ENCODE results near the gene PPM1N. TPM values are rescaled to one million over a fixed set of nuclear protein-coding genes. Genes with fewer than 3 reads are reported as not detected.

The PPM1N gene
- total RNA-seq, 4 donors from 2014 or later = 0.76 TPM; not detected in 3

DNA sequence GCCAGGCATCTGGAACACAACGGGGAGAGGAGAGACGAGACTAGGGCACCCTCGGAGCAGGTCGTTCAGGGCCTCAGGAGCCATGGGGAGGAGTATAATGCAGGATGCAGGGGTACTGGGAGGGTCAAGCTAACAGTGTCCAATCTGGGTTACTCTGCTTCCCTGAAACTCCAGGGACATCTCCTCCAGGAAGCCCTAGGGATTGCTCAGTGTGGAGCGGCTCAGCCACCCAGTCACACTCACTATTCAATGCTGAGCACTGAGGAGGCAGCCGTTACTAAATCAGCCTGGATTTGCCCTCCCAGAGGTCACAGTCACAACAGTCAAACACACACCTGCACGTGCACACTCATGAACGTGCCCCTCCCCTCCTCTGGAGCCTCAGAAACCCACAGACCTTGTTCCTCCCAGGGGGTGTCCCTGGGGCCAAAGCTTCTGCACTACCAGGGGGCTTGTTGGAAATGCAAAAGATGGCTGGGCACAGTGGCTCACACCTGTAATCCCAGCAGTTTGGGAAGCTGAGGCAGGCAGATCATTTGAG lies 37.4 kb upstream of the PPM1N start:
- Histone ChIP-seq H3K4me1 (peaks cover 5% of the 10 kb centered on the region in 2 donors), H3K27ac (no peak overlapping the region), H3K9me3 (no peaks in the 10 kb centered on the region), H3K4me3 (no peak overlapping the region), H3K36me3 (no peaks in the 10 kb centered on the region), H3K27me3 (no peaks in the 10 kb centered on the region)
- DNase-seq = no peak
- in situ Hi-C loops (cut with MboI; ENCODE audit: low sequenced_read_pairs in 4 of 4) (no loop called here), intact Hi-C loops (cut with DNase I; ENCODE audit: low total_unique reads) (no loop called here)
- TF ChIP-seq POLR2A (IDR thresholded peaks at IDR 0.05) = no peak
- TF ChIP-seq, protein P1, sequence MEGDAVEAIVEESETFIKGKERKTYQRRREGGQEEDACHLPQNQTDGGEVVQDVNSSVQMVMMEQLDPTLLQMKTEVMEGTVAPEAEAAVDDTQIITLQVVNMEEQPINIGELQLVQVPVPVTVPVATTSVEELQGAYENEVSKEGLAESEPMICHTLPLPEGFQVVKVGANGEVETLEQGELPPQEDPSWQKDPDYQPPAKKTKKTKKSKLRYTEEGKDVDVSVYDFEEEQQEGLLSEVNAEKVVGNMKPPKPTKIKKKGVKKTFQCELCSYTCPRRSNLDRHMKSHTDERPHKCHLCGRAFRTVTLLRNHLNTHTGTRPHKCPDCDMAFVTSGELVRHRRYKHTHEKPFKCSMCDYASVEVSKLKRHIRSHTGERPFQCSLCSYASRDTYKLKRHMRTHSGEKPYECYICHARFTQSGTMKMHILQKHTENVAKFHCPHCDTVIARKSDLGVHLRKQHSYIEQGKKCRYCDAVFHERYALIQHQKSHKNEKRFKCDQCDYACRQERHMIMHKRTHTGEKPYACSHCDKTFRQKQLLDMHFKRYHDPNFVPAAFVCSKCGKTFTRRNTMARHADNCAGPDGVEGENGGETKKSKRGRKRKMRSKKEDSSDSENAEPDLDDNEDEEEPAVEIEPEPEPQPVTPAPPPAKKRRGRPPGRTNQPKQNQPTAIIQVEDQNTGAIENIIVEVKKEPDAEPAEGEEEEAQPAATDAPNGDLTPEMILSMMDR (IDR thresholded peaks at IDR 0.05 in 4 of 5, conservative IDR thresholded peaks at IDR 0.05 in 1 of 5) = no peak
- ATAC-seq = no peak

DNA sequence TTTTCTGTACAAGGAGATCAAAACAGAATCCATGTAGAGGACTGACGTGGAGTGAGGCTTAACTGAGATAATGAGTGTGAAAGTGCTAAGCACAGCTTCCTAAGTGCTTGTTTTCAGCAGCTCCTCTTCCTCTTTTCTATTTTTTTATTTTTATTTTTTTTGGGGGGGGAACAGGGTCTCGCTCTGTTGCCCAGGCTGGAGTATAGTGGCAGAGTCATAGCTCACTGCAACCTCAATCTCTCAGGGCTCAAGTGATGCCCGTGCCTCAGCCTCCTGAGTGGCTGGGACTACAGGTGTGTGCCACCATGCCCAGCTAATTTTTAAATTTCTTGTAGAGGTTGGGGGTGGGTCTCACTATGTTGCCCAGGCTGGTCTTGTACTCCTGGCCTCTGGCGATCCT lies 36.1 kb upstream of the PPM1N start:
- H3K9me3 ChIP-seq = no peaks in the 10 kb centered on the region
- peaks cover 4 to 6% of the 10 kb centered on the region in 2 donors for H3K4me1 ChIP-seq
- no peak overlapping the region for H3K4me3 ChIP-seq
- no peak for ATAC-seq
- DNase-seq = no peak
- in situ Hi-C loops (cut with MboI; ENCODE audit: low sequenced_read_pairs in 4 of 4) = no loop called here
- no peaks in the 10 kb centered on the region for H3K27me3 ChIP-seq
- intact Hi-C loops (cut with DNase I; ENCODE audit: low total_unique reads) = no loop called here
- no peaks in the 10 kb centered on the region for H3K36me3 ChIP-seq
- H3K27ac ChIP-seq = no peak overlapping the region
- TF ChIP-seq, protein P1 (IDR thresholded peaks at IDR 0.05 in 4 of 5, conservative IDR thresholded peaks at IDR 0.05 in 1 of 5) = no peak
- no peak for TF ChIP-seq POLR2A (IDR thresholded peaks at IDR 0.05)

DNA sequence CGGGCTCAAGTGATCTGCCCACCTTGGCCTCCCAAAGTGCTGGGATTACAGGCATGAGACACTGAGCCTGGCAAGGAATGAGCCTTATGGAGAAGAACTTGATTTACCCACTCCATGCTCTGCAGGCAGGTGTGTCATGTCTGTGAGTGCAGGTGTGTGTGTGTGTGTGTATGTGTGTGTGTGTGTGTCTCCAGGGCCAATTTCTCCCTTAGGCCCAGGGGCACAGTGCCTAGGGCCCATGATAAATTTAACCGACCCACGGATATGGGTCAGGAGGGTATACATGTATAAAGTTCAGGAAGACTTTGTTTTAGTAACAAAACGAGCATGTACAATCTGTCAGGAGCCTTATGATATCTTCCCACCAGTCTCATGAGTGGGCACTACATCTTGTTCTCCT lies 35.0 kb upstream of the PPM1N start:
- in situ Hi-C loops (cut with MboI; ENCODE audit: low sequenced_read_pairs in 4 of 4) = no loop called here
- ATAC-seq = no peak
- H3K36me3 ChIP-seq = no peaks in the 10 kb centered on the region
- H3K4me1 ChIP-seq = peaks cover 10% of the 10 kb centered on the region in 2 donors
- H3K27me3 ChIP-seq = no peaks in the 10 kb centered on the region
- no peak overlapping the region for H3K27ac ChIP-seq
- H3K4me3 ChIP-seq = no peak overlapping the region
- no peak for TF ChIP-seq POLR2A (IDR thresholded peaks at IDR 0.05)
- TF ChIP-seq, protein P1 (IDR thresholded peaks at IDR 0.05 in 4 of 5, conservative IDR thresholded peaks at IDR 0.05 in 1 of 5) = no peak
- intact Hi-C loops (cut with DNase I; ENCODE audit: low total_unique reads) = no loop called here
- H3K9me3 ChIP-seq = no peaks in the 10 kb centered on the region
- DNase-seq = no peak

DNA sequence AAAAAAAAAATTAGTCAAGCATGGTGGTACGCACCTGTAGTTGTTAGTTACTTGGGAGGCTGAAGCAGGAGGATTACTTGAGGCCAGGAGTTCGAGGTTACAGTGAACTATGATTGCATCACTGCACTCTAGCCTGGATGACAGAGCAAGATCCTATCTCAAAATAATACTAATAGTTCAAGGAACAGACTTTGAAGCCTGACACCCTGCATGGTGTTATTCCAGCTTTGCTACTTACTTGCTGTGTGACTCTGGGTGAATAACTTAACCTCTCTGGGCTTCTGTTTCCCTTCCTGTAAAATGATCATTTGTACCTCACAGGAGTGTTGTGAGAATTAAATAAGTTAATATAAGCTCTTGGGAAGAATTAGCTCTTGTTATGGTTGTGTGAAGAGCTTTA lies 34.0 kb upstream of the PPM1N start:
- ATAC-seq = no peak
- H3K27me3 ChIP-seq = no peaks in the 10 kb centered on the region
- no peaks in the 10 kb centered on the region for H3K36me3 ChIP-seq
- in situ Hi-C loops (cut with MboI; ENCODE audit: low sequenced_read_pairs in 4 of 4) = no loop called here
- H3K4me1 ChIP-seq = peaks cover 15 to 16% of the 10 kb centered on the region in 2 donors
- H3K9me3 ChIP-seq = no peaks in the 10 kb centered on the region
- no peak overlapping the region for H3K4me3 ChIP-seq
- H3K27ac ChIP-seq = no peak overlapping the region
- TF ChIP-seq, protein P1 (IDR thresholded peaks at IDR 0.05 in 4 of 5, conservative IDR thresholded peaks at IDR 0.05 in 1 of 5) = no peak
- no peak for TF ChIP-seq POLR2A (IDR thresholded peaks at IDR 0.05)
- no peak for DNase-seq
- intact Hi-C loops (cut with DNase I; ENCODE audit: low total_unique reads) = no loop called here

DNA sequence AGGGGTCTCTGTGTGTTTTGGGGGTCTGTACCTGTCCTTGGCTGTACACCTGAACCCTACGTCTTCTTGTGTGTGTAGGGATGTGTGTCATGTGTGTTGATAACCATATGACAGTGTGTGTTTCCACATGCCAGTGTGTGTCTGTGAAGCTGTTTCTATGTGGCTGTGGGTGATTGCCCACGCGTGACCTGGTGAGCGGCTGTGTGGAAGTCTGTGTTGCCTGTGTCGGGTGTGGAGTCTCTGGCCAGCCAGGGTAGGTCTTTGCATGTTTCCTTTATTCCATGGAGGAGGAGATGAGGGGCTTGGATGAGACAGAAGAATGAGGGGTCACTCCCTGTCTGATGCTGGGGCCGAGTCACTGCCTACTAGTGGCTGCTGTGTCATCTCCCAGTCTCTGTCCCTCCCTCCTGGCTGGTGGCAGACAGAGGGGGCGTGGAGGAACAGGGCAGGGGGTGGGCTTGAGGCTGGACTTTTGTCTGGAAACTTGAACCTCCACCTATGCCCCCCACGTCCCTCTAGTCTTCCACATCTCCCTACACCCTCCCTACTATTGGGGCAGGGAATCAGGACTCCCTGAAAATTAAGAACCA lies 33.3 kb upstream of the PPM1N start:
- ATAC-seq (no peak), DNase-seq (no peak)
- Histone ChIP-seq H3K9me3 (no peaks in the 10 kb centered on the region), H3K36me3 (no peaks in the 10 kb centered on the region), H3K27ac (no peak overlapping the region), H3K4me3 (no peak overlapping the region), H3K4me1 (peaks cover 17 to 18% of the 10 kb centered on the region in 2 donors), H3K27me3 (no peaks in the 10 kb centered on the region)
- in situ Hi-C loops (cut with MboI; ENCODE audit: low sequenced_read_pairs in 4 of 4) = no loop called here
- TF ChIP-seq, protein P1 (IDR thresholded peaks at IDR 0.05 in 4 of 5, conservative IDR thresholded peaks at IDR 0.05 in 1 of 5) = no peak
- TF ChIP-seq POLR2A (IDR thresholded peaks at IDR 0.05) = no peak
- intact Hi-C loops (cut with DNase I; ENCODE audit: low total_unique reads) = no loop called here
